Activated naive CD4-positive, alpha-beta T cell treated with anti-CD3 and anti-CD28 coated beads, Interleukin-2, amount 10 ng/mL, durations not matched to agents 7 days and 5 days (primary cell): Measurements from ENCODE around the gene LGI4.
"Not testable (repeated sequence)": the region's sequence is repeated elsewhere in the genome, so short reads cannot be mapped to it uniquely, and the experiment has no call there.

Experiments used
- CTCF ChIA-PET: fragments of 350-600 bp; sonication (Branson Sonifier 250); formaldehyde crosslinking; loops from one replicate; lab custom pipeline; 2021; ENCODE audit warnings: antibody characterized with exemption; lab: Charles Lee
- DNase-seq: peaks from one replicate; pipeline ENCODE4 v3.0.0-alpha.2; 2020
- H3K27ac Mint-ChIP-seq: one replicate; pipeline ENCODE4 v1.8.0; 2021; ENCODE audit warnings: mild to moderate bottlenecking, moderate library complexity, mixed read lengths
- H3K27me3 Mint-ChIP-seq: one replicate; pipeline ENCODE4 v1.8.0; 2021; ENCODE audit warnings: mild to moderate bottlenecking, mixed read lengths
- H3K36me3 Mint-ChIP-seq: one replicate; pipeline ENCODE4 v1.8.0; 2021; ENCODE audit warnings: mixed read lengths
- H3K4me1 Mint-ChIP-seq: one replicate; pipeline ENCODE4 v1.8.0; 2021; ENCODE audit warnings: mixed read lengths
- H3K4me3 Mint-ChIP-seq: one replicate; pipeline ENCODE4 v1.8.0; 2021; ENCODE audit warnings: mild to moderate bottlenecking, moderate library complexity, mixed read lengths
- H3K9me3 Mint-ChIP-seq: one replicate; pipeline ENCODE4 v1.8.0; 2021; ENCODE audit warnings: mixed read lengths

The LGI4 gene

DNA sequence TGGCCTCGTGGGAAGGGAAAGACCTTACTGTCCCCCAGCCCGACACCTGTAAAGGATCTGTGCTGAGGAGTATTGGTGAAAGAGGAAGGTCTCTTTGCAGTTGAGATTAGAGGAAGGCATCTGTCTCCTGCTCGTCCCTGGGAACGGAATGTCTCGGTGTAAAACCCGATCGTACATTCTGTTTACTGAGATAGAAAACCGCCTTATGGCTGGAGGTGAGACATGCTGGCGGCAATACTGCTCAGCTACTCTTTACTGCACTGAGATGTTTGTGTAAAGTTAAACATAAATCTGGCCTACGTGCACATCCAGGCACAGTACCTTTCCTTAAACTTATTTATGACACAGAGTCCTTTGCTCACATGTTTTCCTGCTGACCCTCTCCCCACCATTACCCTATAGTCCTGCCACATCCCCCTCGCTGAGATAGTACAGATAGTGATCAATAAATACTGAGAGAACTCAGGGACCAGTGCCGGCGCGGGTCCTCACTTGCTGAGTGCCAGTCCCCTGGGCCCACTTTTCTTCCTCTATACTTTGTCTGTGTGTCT, 5.1 kb downstream of the LGI4 start:
- H3K27ac Mint-ChIP-seq, H3K27me3 Mint-ChIP-seq, H3K4me3 Mint-ChIP-seq, H3K9me3 Mint-ChIP-seq, H3K36me3 Mint-ChIP-seq, CTCF ChIA-PET, DNase-seq, H3K4me1 Mint-ChIP-seq: not testable (repeated sequence)

DNA sequence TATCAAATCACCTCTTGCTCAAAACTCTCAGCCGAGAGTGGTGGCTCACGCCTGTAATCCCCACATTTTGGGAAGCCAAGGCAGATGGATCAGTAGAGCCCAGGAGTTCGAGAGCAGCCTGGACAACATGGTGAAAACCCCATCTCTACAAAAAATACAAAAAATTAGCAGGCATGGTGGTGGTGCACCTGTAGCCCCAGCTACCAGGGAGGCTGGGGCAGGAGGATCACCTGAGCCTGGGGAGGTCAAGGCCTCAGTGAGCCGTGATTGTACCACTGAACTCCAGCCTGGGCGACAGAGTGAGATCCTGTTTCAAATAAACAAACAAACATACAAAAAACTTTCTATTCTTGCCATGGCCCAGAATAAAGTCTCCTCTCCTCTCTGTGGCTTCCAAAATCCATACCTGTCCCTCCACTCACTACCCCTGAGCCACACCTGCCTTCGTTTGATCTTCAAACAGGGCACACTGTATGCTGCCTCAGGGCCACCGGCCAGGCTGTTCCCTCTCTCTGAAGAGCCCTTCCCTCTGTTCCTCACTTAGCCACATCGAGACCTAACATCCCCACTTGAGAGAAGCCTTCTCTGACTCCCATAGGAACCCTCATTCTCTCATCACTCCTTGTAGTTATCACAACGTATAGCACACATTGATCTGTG, 6.3 kb downstream of the LGI4 start:
- Mint-ChIP-seq H3K4me1 (peaks cover 16% of the 10 kb centered on the region), H3K36me3 (no peaks in the 10 kb centered on the region), H3K27me3 (peaks cover 19% of the 10 kb centered on the region), H3K9me3 (no peaks in the 10 kb centered on the region), H3K4me3 (no peak overlapping the region), H3K27ac (no peak overlapping the region)
- no peak for DNase-seq
- CTCF ChIA-PET: no interaction called here

DNA sequence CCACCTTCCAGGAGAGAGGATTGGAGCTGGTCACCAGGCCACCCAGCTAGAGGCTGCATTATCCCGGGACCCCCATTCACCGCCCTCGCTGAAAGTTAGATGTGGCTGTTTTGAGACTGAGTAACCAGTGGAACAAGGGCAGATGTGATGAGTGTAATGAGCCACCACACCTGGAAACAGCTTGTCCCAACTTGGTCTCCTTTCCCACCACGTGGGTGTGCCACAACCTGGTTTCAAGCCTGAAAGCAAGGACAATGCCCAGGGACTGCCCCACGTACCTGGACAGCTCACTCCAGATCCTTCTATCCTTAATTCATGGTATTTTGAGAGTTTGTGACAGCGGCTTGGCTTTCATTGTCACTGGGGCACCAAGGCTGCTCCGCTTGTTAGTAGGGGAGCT, 7.0 kb downstream of the LGI4 start:
- Mint-ChIP-seq H3K27ac (no peak overlapping the region), H3K4me1 (peaks cover 16% of the 10 kb centered on the region), H3K9me3 (no peaks in the 10 kb centered on the region), H3K36me3 (no peaks in the 10 kb centered on the region), H3K4me3 (no peak overlapping the region), H3K27me3 (peaks cover 24% of the 10 kb centered on the region)
- CTCF ChIA-PET: interaction anchor here (0.8 to 1.7 kb wide), 3 partner anchors 14 to 61 kb away, joined by 3 to 6 read pairs (median 5); partner anchors contain the start of gene FXYD5
- DNase-seq: no peak

GRCh38 chr19:35126624-35126959, 8.3 kb downstream of the LGI4 start:
- H3K9me3 Mint-ChIP-seq: no peaks in the 10 kb centered on the region
- no peak for DNase-seq
- H3K27me3 Mint-ChIP-seq: peaks cover 37% of the 10 kb centered on the region
- peaks cover 16% of the 10 kb centered on the region for H3K4me1 Mint-ChIP-seq
- no peak overlapping the region for H3K4me3 Mint-ChIP-seq
- CTCF ChIA-PET: interaction anchor here (1.7 kb wide), 1 partner anchor 16 kb away, joined by 6 read pairs; no protein-coding TSS in a partner anchor
- H3K36me3 Mint-ChIP-seq: no peaks in the 10 kb centered on the region
- H3K27ac Mint-ChIP-seq: no peak overlapping the region

DNA sequence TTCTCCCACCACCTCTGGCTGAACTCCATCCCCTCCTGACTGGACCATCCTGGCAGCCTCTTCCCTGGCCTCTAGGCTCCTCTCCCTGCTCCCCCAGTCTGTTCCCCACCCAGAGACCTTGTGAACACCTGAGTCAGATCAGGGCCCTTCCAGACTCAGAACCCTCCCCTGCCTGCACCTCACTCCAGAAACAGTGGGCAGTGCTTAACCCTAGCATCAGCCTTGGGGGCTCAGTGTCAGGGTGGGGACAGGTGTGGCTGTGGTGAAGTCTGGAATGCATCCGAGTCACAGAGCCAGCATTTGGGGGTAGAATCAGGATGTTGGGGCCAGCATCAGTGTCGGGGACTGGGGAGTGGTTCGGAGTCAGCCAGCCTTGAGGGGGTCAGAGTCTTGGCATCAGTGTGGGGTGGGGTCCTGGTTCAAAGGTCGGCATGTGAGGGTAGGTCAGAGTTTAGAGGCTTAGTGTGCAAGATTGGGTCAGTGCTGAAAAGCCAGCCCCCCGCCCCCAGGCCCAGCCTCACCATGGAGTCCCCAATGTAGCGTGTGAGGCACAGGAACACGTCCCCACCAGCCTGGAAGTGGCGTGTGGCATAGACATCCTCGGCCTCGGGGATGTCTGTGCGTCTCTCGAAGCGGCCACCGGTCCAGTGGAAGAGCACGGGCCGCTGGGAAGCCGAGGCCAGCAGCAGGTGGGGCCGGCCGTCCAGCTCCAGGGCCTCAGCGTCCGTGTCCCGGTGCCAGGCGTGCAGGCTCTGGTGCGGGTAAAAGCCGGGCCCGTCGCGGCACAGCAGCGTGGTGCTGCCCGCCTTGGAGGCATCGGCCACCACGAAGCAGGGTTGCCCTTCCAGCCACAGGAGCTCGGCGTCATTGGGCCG, 8.9 kb downstream of the LGI4 start:
- DNase-seq: no peak
- Mint-ChIP-seq H3K9me3 (no peaks in the 10 kb centered on the region), H3K4me1 (peaks cover 16% of the 10 kb centered on the region), H3K27me3 (peaks cover 43% of the 10 kb centered on the region), H3K27ac (peak overlapping the region; percentile 33), H3K36me3 (no peaks in the 10 kb centered on the region), H3K4me3 (no peak overlapping the region)
- CTCF ChIA-PET: interaction anchor here (1.6 to 2.0 kb wide), 2 partner anchors 8 to 10 kb away, joined by 4 to 11 read pairs; partner anchors contain the start of gene LGI4

DNA sequence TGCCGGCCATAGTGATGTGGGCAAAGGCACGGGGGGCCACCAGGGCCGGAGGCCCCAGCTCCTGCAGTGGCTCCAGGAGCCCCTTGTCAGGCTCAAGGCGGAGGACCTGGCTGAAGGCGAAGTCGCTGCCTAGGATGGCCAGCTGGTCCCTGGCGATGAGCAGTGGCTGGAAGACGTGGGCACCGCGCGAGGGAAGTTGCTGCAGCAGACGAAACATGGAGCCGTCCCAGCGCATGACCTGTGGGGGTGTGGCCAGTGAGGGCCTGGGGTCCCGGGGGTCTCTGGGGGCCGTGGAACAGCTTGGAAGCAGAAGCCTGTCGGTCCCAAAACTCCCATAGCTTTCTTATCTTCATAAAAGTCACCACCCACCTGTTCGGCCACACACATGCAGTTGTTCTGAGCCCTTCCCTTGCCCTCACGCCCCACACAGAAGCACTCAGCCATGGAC, 9.6 kb downstream of the LGI4 start:
- no peaks in the 10 kb centered on the region for H3K36me3 Mint-ChIP-seq
- CTCF ChIA-PET: interaction anchor here (1.2 to 2.0 kb wide), 5 partner anchors 9 to 58 kb away, joined by 4 to 11 read pairs (median 6); partner anchors contain the start of gene LGI4
- no peak overlapping the region for H3K4me3 Mint-ChIP-seq
- no peak for DNase-seq
- peaks cover 16% of the 10 kb centered on the region for H3K4me1 Mint-ChIP-seq
- H3K27ac Mint-ChIP-seq: peak overlapping the region; percentile 33
- H3K9me3 Mint-ChIP-seq: no peaks in the 10 kb centered on the region
- peaks cover 49% of the 10 kb centered on the region for H3K27me3 Mint-ChIP-seq

GRCh38 chr19:35124098-35125060, 10.5 kb downstream of the LGI4 start:
- Mint-ChIP-seq H3K36me3 (no peaks in the 10 kb centered on the region), H3K9me3 (no peaks in the 10 kb centered on the region), H3K27ac (peak overlapping the region; percentile 75), H3K4me1 (peaks cover 16% of the 10 kb centered on the region), H3K4me3 (peak overlapping the region; percentile 70), H3K27me3 (peaks cover 45% of the 10 kb centered on the region)
- peak; percentile 91 for DNase-seq
- CTCF ChIA-PET: interaction anchor here (1.0 to 2.0 kb wide), 7 partner anchors 9 to 80 kb away, joined by 3 to 11 read pairs (median 4); partner anchors contain the start of gene LGI4

DNA sequence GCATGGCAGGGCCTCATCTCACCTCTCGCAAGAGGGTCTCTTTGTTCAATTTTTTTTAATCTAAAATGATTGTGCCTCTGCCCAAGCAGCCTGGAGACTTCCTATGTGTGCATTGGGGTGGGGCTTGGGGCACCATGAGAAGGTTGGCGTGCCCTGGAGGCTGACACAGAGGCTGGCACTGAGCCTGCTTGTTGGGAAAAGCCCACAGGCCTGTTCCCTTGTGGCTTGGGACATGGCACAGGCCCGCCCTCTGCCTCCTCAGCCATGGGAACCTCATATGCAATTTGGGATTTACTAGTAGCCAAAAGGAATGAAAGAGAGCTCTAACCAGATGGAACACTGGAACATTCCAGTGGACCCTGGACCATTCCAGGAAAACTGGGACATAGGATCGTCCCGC, 11.3 kb downstream of the LGI4 start:
- peaks cover 16% of the 10 kb centered on the region for H3K4me1 Mint-ChIP-seq
- H3K4me3 Mint-ChIP-seq: peak overlapping the region; percentile 70
- H3K27ac Mint-ChIP-seq: no peak overlapping the region
- no peaks in the 10 kb centered on the region for H3K9me3 Mint-ChIP-seq
- peaks cover 41% of the 10 kb centered on the region for H3K27me3 Mint-ChIP-seq
- no peaks in the 10 kb centered on the region for H3K36me3 Mint-ChIP-seq
- CTCF ChIA-PET: interaction anchor here (1.1 to 2.0 kb wide), 2 partner anchors 14 to 18 kb away, joined by 3 to 7 read pairs; no protein-coding TSS in a partner anchor
- DNase-seq: no peak

DNA sequence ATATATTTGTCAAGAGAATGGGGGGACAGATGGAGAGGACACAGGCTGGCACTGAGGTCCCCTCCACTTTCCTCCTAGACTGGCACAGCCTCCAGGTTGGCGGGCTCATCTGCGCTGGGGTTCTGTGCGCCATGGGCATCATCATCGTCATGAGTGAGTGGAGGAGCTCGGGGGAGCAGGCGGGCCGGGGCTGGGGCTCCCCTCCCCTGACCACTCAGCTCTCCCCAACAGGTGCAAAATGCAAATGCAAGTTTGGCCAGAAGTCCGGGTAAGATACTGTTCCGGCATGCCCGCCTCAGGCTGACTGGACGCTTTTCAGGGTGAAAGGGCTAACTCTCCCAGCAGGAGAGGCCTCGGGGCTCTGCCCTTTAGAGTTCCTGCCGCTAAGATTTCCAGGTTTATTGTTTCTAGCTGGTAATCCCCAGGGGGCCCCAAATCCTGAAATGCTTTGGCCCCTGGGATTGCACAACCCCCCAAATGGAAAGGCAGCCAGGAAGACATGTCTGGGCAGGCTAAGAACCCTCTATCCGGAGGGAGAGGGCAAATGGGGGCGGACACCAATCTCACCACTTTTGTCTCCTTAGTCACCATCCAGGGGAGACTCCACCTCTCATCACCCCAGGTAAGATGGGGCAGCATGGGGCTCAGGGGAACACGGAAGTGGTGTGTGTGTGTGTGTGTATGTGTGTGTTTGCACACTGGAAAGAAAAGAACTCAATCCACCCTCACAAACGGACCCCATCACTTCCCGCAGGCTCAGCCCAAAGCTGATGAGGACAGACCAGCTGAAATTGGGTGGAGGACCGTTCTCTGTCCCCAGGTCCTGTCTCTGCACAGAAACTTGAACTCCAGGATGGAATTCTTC, 11.9 kb downstream of the LGI4 start:
- peaks cover 41% of the 10 kb centered on the region for H3K27me3 Mint-ChIP-seq
- no peaks in the 10 kb centered on the region for H3K36me3 Mint-ChIP-seq
- no peak for DNase-seq
- no peak overlapping the region for H3K27ac Mint-ChIP-seq
- CTCF ChIA-PET: no interaction called here
- H3K4me1 Mint-ChIP-seq: peaks cover 16% of the 10 kb centered on the region
- H3K9me3 Mint-ChIP-seq: no peaks in the 10 kb centered on the region
- H3K4me3 Mint-ChIP-seq: no peak overlapping the region

DNA sequence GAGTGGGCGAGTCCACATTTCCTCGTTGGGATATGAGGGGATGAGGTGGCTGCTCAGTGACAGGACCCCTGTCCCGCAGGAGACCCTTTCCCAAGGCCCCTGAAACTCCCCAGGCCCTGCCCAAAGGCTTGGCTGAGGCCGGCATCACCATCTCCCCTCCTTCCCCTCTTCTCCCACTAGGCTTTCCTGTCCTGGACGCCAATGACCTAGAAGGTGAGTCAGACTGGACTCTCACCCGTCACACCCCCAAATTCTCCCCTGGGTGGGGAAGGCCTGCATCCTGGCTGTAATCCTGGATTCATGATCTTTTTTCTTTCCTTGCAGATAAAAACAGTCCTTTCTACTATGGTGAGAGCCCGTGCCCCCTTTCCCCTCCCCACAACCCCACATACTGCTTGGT, 14.0 kb downstream of the LGI4 start:
- Mint-ChIP-seq H3K27ac (no peak overlapping the region), H3K36me3 (no peaks in the 10 kb centered on the region), H3K27me3 (peaks cover 54% of the 10 kb centered on the region), H3K9me3 (no peaks in the 10 kb centered on the region), H3K4me1 (peaks cover 16% of the 10 kb centered on the region), H3K4me3 (no peak overlapping the region)
- CTCF ChIA-PET: no interaction called here
- DNase-seq: no peak

DNA sequence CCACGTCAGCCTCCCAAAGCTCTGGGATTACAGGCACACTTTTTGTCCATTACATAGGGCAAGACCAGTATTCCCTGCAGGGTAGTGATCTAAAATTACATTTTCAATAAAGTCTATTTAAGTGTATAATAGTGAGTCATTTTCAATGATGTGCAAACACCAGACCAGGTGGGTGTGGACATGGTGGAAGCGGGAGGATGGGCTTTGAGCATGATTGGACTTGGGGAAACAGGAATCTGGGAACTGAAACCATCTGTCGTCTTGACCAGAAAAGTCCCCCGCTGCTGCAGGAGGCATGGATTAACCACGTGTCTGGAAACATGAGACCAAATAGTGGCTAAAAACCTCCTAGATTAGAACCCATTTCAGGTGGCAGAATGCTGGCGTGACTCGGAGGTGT, 14.4 kb downstream of the LGI4 start:
- no peak overlapping the region for H3K27ac Mint-ChIP-seq
- CTCF ChIA-PET: interaction anchor here (1.9 kb wide), 1 partner anchor 21 kb away, joined by 5 read pairs; no protein-coding TSS in a partner anchor
- H3K36me3 Mint-ChIP-seq: no peaks in the 10 kb centered on the region
- H3K9me3 Mint-ChIP-seq: no peaks in the 10 kb centered on the region
- DNase-seq: no peak
- peaks cover 58% of the 10 kb centered on the region for H3K27me3 Mint-ChIP-seq
- peaks cover 16% of the 10 kb centered on the region for H3K4me1 Mint-ChIP-seq
- H3K4me3 Mint-ChIP-seq: no peak overlapping the region

DNA sequence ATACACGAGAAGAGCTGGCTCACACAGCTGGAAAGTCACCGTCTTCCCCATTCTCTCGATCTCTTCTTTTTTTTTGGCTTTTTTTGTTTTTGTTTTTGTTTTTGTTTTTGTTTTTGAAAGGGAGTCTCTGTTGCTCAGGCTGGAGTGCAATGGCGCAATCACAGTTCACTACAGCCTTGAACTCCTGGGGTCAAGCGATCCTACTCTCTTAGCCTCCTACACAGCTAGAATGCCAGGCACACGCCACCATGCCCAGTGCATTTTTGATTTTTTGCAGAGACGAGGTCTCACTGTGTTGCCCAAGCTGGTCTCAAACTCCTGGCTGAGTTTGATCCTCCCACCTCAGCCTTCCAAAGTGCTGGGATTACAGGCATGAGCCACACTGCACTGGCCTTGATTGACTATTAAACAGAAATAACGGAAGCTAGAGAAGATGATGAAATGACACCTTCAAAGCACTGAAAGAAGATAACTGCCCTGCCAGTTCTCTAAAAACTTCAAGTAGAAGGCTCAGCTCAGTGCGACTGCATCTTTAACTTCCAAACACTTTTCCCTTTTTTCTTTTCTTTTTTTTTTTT, 15.2 kb downstream of the LGI4 start:
- Mint-ChIP-seq H3K9me3 (no peaks in the 10 kb centered on the region), H3K4me1 (peaks cover 15% of the 10 kb centered on the region), H3K27me3 (peaks cover 57% of the 10 kb centered on the region), H3K4me3 (no peak overlapping the region), H3K36me3 (no peaks in the 10 kb centered on the region), H3K27ac (no peak overlapping the region)
- DNase-seq: no peak
- CTCF ChIA-PET: interaction anchor here (0.7 to 1.9 kb wide), 2 partner anchors 9 to 22 kb away, joined by 3 to 5 read pairs; no protein-coding TSS in a partner anchor
